ENCODE measurements around the gene REG1B.

REG1B gene

GRCh38 chr2:79087785-79088364 lies at the start of gene REG1B:
Gene REG1B, minus strand, starts transcription at chr2:79087993. Its CDS starts 381 bp downstream, at chr2:79087612.
- DNase-seq (ENCODE audit: low read depth): no peak

- DNase-seq (ENCODE audit: low read depth): no peak
These were observed 43.9 kb upstream of the REG1B start for GRCh38 chr2:79131687-79132086.

GRCh38 chr2:79129804-79130203 lies 42.0 kb upstream of the REG1B start:
- no peak for DNase-seq (ENCODE audit: low read depth)

- DNase-seq (ENCODE audit: low read depth): no peak
These were observed 41.5 kb upstream of the REG1B start for GRCh38 chr2:79129260-79129659.

- DNase-seq (ENCODE audit: low read depth): no peak
These were observed 40.6 kb upstream of the REG1B start for GRCh38 chr2:79128406-79128805.

GRCh38 chr2:79125721-79125985 lies 37.9 kb upstream of the REG1B start:
- DNase-seq (ENCODE audit: low read depth): no peak

GRCh38 chr2:79124907-79125720 lies 37.3 kb upstream of the REG1B start:
- DNase-seq (ENCODE audit: low read depth): no peak

DNA sequence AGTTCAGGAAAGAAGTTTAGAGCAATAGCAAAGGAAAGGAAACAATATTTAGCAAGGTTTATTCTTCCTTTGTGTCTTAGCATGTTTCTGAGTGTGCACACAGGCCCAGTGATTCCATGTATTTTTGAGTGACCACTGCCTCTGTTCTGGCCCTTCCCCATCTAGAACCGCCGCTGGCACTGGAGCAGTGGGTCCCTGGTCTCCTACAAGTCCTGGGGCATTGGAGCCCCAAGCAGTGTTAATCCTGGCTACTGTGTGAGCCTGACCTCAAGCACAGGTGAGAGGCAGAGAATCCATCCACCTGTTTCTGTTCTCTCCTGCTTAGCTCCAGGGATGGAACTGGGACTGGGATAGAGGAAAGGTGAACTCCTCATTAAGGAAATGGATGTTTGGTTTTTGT lies 34.9 kb upstream of the REG1B start:
- no peak for DNase-seq (ENCODE audit: low read depth)

- DNase-seq (ENCODE audit: low read depth): no peak
These were observed 32.5 kb upstream of the REG1B start, which contains the start of gene REG1A for GRCh38 chr2:79120194-79120713. Gene REG1A, plus strand, starts transcription at chr2:79120488. Its CDS starts 374 bp downstream, at chr2:79120862.

GRCh38 chr2:79116997-79117928 lies 29.5 kb upstream of the REG1B start:
- DNase-seq (ENCODE audit: low read depth): no peak

- DNase-seq (ENCODE audit: low read depth): no peak
These were observed 27.2 kb upstream of the REG1B start for GRCh38 chr2:79114797-79115494.

DNA sequence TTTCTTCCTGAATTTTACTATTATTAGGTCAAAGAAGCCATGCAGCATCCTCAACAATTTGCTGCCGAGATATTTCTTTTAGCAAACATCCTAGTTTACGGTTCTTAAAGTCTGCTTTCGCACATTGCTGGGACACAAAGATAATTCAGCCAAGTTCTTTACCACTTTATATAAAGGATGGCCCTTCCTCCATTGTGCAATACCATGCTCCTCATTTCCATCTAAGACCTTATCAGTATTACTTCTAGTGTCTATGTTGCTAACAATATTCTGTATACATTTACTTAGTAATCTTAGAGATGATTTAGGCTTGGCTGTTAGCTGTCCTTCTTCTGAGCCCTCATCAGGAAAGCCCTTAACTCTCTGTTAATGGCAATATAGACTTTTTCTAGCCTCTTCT lies 24.5 kb upstream of the REG1B start:
- no peak for DNase-seq (ENCODE audit: low read depth)

DNA sequence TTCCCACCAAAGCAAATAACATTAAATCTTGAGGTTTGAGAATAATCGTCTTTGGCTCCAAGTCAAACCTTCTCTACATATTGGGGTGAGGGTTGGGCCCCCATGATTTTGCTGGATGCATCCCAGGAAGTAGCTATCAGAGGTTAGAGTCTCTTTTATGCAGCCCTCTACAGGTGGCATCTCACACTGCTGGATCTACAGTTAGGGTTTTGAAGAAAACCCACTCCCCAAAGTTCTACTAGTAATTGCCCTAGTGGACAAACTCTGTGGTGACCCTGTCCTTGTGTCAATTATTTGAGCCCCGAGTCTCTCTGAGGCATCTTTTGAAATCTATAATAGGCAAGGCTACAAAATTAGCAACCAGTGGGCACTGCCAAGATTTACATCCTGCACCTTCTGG lies 17.5 kb upstream of the REG1B start:
- no peak for DNase-seq (ENCODE audit: low read depth)

- DNase-seq (ENCODE audit: low read depth): no peak
These were observed 15.4 kb upstream of the REG1B start for GRCh38 chr2:79103214-79103613.

- no peak for DNase-seq (ENCODE audit: low read depth)
These were observed 13.2 kb upstream of the REG1B start for GRCh38 chr2:79101024-79101423.

DNA sequence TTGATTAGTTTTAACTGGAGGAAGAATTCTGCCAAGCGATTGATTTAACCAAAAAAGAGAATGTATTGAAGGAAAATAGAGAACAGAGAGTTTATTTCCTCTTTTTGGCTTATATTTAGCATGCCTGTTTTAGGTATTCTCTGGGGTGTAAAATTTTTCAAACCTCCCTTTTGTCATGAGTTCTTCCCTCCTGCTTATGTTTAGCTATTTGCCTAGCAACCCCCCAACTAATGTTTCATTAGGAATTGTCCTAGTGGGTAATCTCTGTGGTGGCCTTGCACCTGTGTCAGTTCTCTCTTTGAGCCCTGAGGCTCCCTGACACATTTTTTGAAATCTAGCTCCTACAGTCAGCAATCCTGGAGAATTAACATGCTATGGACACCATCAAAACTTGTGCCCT lies 12.5 kb upstream of the REG1B start:
- no peak for DNase-seq (ENCODE audit: low read depth)

DNA sequence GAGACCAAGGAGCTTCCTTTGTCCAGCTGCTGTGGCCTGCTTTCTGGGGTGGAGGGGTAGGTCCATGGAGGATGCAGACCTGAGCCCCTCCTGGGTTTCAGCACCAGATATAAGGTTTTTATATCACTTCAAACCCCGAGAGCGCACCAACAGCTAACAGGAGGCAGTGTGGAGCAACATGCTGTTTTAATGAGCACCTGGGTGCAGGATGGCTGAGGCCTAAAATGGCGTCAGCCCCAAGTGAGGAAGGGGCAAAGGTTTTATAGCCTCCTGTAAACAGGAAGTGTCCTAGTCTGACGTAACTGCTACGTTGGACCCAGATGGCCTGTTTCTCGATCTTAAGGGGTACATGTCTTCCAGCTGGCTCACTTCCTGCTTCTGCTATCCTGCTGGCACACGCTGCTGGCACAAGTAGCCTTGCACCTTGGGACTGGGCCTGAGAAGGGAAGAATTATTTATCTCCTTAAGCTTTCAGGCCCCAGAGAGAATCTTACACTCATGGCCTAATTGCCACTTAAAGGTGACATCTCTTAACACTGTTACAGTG lies 11.4 kb upstream of the REG1B start:
- DNase-seq (ENCODE audit: low read depth): no peak

DNA sequence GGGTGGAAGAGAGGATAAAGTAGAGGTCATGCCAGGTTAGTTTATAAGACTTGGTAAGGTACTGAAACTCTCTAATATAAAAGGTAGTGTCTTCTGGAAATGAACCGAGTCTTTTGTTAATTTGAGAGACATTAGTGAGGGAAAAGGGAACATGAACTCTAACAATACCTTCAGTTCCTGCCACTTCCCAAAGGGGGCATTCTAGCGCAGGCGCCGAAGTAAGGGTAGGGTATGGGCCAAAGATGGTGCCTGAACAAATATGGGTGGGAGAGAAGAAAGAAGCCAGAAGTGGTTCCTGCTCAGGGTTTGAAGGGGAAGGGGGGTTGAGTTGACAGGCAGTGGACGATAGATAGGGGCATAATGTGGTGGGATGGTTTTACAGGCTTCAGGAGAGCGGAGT lies 10.1 kb upstream of the REG1B start:
- no peak for DNase-seq (ENCODE audit: low read depth)

DNA sequence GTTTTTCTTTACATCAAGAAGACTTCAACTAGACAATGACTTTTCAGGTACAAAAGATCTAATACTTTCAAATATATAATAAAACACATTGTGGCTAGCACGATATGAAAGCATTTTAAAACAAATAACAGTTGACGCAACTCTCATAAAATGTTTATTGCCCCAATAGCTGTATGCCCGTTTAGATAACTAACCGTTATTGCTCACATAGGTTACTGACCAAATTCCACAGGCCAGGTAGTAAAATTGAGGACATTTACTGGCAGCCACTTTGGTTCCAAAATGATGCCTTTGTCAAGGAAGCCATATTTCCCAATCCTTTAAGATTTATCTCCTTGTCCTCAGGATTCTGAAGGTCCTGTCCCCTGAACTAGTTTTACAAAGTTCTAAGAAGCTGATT lies 2.9 kb upstream of the REG1B start:
- no peak for DNase-seq (ENCODE audit: low read depth)

GRCh38 chr2:79086255-79086654 lies 1.5 kb downstream of the REG1B start:
- DNase-seq (ENCODE audit: low read depth): no peak

DNA sequence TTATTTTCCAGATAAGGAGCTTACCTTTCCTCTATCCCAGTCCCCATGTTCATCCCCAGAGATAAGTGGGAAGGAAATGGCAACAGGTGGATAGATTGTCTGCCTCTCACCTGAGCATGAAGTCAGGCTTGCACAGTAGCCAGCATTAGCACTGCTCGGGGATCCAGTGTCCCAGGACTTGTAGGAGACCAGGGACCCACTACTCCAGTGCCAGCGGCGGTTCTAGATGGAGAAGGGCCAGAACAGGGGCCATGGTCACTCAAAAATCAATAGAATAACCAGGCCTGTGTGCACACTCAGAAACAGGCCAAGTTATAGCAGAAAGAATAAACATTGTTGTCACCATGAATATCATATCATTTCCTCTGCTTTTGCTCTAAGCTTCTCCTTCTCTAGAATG lies 2.4 kb downstream of the REG1B start:
- DNase-seq (ENCODE audit: low read depth): no peak
